Measurements from ENCODE around the gene CCDC102B. TPM values are rescaled to one million over a fixed set of nuclear protein-coding genes. Genes with fewer than 3 reads are reported as not detected.

CCDC102B gene
- total and polyA plus RNA-seq, 12 donors, result 2.7 to 16.7 (median 8.6) TPM

GRCh38 chr18:68893354-68893753 is 95.5 kb downstream of the CCDC102B start:
- Histone ChIP-seq H3K4me3 (no peak overlapping the region), H3K27me3 (no peaks in the 10 kb centered on the region), H3K36me3 (replicated peaks in 1 of 2) (no peaks in the 10 kb centered on the region), H3K4me1 (replicated peaks in 1 of 2) (no peaks in the 10 kb centered on the region), H3K27ac (no peak overlapping the region), H3K9me3 (replicated peaks in 1 of 3) (peaks cover 0 to 5% (median 0%) of the 10 kb centered on the region in 3 donors)
- TF ChIP-seq, protein P1, sequence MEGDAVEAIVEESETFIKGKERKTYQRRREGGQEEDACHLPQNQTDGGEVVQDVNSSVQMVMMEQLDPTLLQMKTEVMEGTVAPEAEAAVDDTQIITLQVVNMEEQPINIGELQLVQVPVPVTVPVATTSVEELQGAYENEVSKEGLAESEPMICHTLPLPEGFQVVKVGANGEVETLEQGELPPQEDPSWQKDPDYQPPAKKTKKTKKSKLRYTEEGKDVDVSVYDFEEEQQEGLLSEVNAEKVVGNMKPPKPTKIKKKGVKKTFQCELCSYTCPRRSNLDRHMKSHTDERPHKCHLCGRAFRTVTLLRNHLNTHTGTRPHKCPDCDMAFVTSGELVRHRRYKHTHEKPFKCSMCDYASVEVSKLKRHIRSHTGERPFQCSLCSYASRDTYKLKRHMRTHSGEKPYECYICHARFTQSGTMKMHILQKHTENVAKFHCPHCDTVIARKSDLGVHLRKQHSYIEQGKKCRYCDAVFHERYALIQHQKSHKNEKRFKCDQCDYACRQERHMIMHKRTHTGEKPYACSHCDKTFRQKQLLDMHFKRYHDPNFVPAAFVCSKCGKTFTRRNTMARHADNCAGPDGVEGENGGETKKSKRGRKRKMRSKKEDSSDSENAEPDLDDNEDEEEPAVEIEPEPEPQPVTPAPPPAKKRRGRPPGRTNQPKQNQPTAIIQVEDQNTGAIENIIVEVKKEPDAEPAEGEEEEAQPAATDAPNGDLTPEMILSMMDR (IDR thresholded peaks at IDR 0.05), result no peak
- no peak for TF ChIP-seq POLR2A (IDR thresholded peaks at IDR 0.05)
- 72 to 96% (median 85%) methylated on average over 1 of the region's 1 CpG for WGBS, 4 donors
- intact Hi-C loops (cut with DNase I), result no loop called here
- no peak for DNase-seq

DNA sequence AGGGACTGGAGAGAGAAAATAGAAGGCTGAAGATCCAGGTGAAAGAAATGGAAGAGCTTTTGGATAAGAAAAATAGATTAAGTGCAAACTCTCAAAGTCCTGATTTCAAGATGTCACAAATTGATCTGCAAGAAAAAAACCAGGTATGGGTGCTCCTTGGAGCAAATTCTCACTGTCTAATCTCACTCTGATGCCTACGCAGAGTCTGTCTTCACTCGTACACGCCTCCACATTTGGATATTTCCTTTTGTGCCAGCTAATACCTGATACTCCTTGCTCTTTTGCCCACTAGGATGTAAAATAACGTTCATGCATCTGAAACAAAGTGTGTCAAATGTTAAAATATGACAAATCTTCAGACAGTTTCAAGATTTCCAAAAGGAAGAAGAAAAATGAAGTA is 99.4 kb downstream of the CCDC102B start:
- H3K4me1 ChIP-seq (replicated peaks in 1 of 2), result no peaks in the 10 kb centered on the region
- TF ChIP-seq, protein P1 (IDR thresholded peaks at IDR 0.05), result no peak
- no peak for TF ChIP-seq POLR2A (IDR thresholded peaks at IDR 0.05)
- DNase-seq, result no peak
- H3K9me3 ChIP-seq (replicated peaks in 1 of 3), result peaks cover 0 to 5% (median 0%) of the 10 kb centered on the region in 3 donors
- H3K27ac ChIP-seq, result no peak overlapping the region
- 68 to 79% (median 74%) methylated on average over 4 of the region's 4 CpGs for WGBS, 4 donors
- H3K36me3 ChIP-seq (replicated peaks in 1 of 2), result no peaks in the 10 kb centered on the region
- no peaks in the 10 kb centered on the region for H3K27me3 ChIP-seq
- H3K4me3 ChIP-seq, result no peak overlapping the region
- intact Hi-C loops (cut with DNase I), result no loop called here

- no peak overlapping the region for H3K4me3 ChIP-seq
- DNase-seq, result no peak
- intact Hi-C loops (cut with DNase I), result no loop called here
- no peaks in the 10 kb centered on the region for H3K4me1 ChIP-seq (replicated peaks in 1 of 2)
- H3K36me3 ChIP-seq (replicated peaks in 1 of 2), result no peaks in the 10 kb centered on the region
- TF ChIP-seq, protein P1 (IDR thresholded peaks at IDR 0.05), result no peak
- no peak for TF ChIP-seq POLR2A (IDR thresholded peaks at IDR 0.05)
- no peaks in the 10 kb centered on the region for H3K9me3 ChIP-seq (replicated peaks in 1 of 3)
- no peak overlapping the region for H3K27ac ChIP-seq
- no peaks in the 10 kb centered on the region for H3K27me3 ChIP-seq
Measured at GRCh38 chr18:68909579-68909978, 111.7 kb downstream of the CCDC102B start.

DNA sequence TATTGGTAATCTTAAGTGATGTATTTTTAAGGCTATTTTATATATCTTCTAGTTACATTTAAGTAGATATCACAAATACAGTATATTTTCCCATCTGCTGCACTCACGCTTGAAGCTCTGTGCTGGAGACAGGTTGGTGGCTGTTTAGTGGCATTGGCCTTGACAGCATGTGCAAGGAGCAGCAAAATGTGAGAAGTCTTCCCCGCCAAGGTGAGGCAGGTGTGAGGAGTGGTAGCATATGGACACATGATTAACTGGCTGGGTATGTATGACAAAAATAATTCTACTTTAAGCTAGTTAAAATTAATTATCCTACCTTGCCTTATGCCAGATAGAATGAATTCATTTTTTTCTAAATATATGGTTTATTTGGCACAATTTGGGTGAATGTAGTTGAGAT is 117.2 kb downstream of the CCDC102B start:
- H3K4me1 ChIP-seq (replicated peaks in 1 of 2), result no peaks in the 10 kb centered on the region
- WGBS, 4 donors, result 79 to 85% (median 82%) methylated on average over 2 of the region's 2 CpGs
- intact Hi-C loops (cut with DNase I), result no loop called here
- H3K27me3 ChIP-seq, result no peaks in the 10 kb centered on the region
- DNase-seq, result no peak
- no peak for TF ChIP-seq POLR2A (IDR thresholded peaks at IDR 0.05)
- TF ChIP-seq, protein P1 (IDR thresholded peaks at IDR 0.05), result no peak
- H3K36me3 ChIP-seq (replicated peaks in 1 of 2), result no peaks in the 10 kb centered on the region
- no peak overlapping the region for H3K27ac ChIP-seq
- H3K9me3 ChIP-seq (replicated peaks in 1 of 3), result no peaks in the 10 kb centered on the region
- H3K4me3 ChIP-seq, result no peak overlapping the region
